Stimulated activated naive B cell treated with anti-CD40 and anti-IgM and Interleukin-4, amounts not matched to agents 10 μg/mL and 1 μg/mL and 100 μg/mL, for 72 hours (primary cell): Measurements from ENCODE around the gene TPBG.
"Not testable (repeated sequence)": the region's sequence is repeated elsewhere in the genome, so short reads cannot be mapped to it uniquely, and the experiment has no call there.

Experiments
- ATAC-seq, 2 donors: fragments of 150-1000 bp; cut with Tn5 transposase; replicated peaks; 2 replicates each; pipeline ENCODE4 v1.10.0; 2021; ENCODE audit warnings: moderate library complexity in 1 of 2
- DNase-seq: peaks from one replicate; pipeline ENCODE4 v3.0.0; 2021
- H3K27ac Mint-ChIP-seq: one replicate; pipeline ENCODE4 v1.8.0; 2022; ENCODE audit warnings: mild to moderate bottlenecking, mixed read lengths
- H3K27me3 Mint-ChIP-seq, 2 donors: one replicate each; pipeline ENCODE4 v1.8.0; 2022; ENCODE audit warnings: mixed read lengths in 2 of 2
- H3K36me3 Mint-ChIP-seq, 2 donors: one replicate each; pipeline ENCODE4 v1.8.0; 2022; ENCODE audit warnings: mixed read lengths in 2 of 2, mild to moderate bottlenecking in 1 of 2
- H3K4me1 Mint-ChIP-seq, 2 donors: one replicate each; pipeline ENCODE4 v1.8.0; 2022; ENCODE audit warnings: mixed read lengths in 2 of 2, mild to moderate bottlenecking in 1 of 2
- H3K4me3 Mint-ChIP-seq, 2 donors: one replicate each; pipeline ENCODE4 v1.8.0; 2022; ENCODE audit warnings: mild to moderate bottlenecking in 2 of 2, mixed read lengths in 2 of 2, moderate library complexity in 1 of 2
- H3K9me3 Mint-ChIP-seq, 2 donors: one replicate each; pipeline ENCODE4 v1.8.0; 2022; ENCODE audit warnings: mixed read lengths in 2 of 2, mild to moderate bottlenecking in 1 of 2

TPBG gene

DNA sequence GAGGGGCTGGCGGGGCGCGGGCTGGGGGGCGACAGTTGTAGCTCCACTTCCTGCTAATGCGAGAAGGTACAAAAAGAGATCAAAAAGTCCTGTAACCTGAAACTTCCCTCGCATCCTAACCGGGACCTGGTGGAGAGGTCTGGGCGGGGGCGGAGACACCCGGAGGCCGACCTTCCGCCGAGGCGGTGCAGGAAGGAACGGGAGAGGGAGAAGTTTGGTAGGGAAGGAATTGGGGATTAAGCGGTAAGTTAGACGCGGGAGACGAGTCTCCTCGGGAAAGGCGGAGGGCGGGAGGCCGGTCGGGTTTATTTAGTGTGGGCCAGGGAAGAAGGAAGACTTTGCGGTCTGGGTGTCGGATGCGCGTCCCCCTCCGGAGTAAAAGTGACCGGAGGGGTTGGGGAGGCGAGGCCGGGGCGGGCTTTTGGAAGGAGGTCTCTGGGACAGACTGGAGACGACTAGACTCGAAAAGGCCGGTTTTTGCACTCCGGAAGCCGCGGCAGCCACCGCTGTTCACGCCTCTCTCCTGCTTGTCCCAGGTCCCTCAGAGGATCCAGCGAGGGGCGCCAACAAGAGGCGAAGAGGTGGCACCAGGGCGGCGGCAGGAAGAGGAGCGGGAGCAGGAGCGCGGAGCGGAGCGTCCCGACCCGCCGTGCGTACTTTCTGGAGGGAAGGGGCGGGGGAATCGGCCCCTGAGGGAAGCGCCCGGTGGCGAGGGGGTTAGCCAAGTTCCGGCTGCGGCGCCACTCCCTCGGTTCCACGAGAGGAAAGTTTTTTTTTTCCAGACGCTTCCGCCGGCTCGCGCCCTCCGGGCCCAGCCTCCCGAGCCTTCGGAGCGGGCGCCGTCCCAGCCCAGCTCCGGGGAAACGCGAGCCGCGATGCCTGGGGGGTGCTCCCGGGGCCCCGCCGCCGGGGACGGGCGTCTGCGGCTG, 734 bp downstream of the TPBG start:
- DNase-seq, result no peak
- H3K4me3 Mint-ChIP-seq, result peak overlapping the region; percentile 80 to 85
- peak in 1 of 2 donors; percentile 38 for ATAC-seq
- peaks cover 49 to 59% of the 10 kb centered on the region in 2 donors for H3K27me3 Mint-ChIP-seq
- H3K27ac Mint-ChIP-seq, result peak overlapping the region; percentile 22
- peaks cover 4 to 6% of the 10 kb centered on the region in 2 donors for H3K36me3 Mint-ChIP-seq
- peaks cover 18 to 28% of the 10 kb centered on the region in 2 donors for H3K4me1 Mint-ChIP-seq
- peaks cover 0 to 2% of the 10 kb centered on the region in 2 donors for H3K9me3 Mint-ChIP-seq

DNA sequence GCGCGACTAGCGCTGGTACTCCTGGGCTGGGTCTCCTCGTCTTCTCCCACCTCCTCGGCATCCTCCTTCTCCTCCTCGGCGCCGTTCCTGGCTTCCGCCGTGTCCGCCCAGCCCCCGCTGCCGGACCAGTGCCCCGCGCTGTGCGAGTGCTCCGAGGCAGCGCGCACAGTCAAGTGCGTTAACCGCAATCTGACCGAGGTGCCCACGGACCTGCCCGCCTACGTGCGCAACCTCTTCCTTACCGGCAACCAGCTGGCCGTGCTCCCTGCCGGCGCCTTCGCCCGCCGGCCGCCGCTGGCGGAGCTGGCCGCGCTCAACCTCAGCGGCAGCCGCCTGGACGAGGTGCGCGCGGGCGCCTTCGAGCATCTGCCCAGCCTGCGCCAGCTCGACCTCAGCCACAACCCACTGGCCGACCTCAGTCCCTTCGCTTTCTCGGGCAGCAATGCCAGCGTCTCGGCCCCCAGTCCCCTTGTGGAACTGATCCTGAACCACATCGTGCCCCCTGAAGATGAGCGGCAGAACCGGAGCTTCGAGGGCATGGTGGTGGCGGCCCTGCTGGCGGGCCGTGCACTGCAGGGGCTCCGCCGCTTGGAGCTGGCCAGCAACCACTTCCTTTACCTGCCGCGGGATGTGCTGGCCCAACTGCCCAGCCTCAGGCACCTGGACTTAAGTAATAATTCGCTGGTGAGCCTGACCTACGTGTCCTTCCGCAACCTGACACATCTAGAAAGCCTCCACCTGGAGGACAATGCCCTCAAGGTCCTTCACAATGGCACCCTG, 1.6 kb downstream of the TPBG start:
- peak overlapping the region; percentile 72 to 76 for H3K4me3 Mint-ChIP-seq
- peaks cover 4 to 6% of the 10 kb centered on the region in 2 donors for H3K36me3 Mint-ChIP-seq
- H3K9me3 Mint-ChIP-seq, result peaks cover 0 to 2% of the 10 kb centered on the region in 2 donors
- peaks cover 18 to 28% of the 10 kb centered on the region in 2 donors for H3K4me1 Mint-ChIP-seq
- DNase-seq, result no peak
- ATAC-seq, result peak; percentile 14 to 24
- H3K27ac Mint-ChIP-seq, result no peak overlapping the region
- H3K27me3 Mint-ChIP-seq, result peaks cover 46 to 57% of the 10 kb centered on the region in 2 donors

DNA sequence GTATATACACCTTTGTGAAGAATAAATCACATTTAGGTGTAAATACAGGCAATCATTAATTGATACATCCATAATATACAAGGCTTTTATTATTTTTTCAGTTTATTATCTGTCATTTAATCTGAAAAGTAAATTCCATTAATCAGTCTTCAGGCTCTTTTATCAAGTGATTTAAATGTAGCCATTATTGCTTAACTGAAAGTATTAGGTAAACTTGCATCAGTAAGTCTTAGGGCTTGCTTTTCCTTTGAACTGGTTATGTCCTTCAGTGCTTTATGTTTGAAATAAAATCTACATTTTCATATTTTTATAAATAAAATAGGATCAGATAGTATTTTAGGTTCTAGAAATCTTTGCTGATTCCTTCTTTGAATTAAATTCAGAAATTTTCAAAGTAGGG, 4.1 kb downstream of the TPBG start:
- peaks cover 4 to 6% of the 10 kb centered on the region in 2 donors for H3K36me3 Mint-ChIP-seq

DNA sequence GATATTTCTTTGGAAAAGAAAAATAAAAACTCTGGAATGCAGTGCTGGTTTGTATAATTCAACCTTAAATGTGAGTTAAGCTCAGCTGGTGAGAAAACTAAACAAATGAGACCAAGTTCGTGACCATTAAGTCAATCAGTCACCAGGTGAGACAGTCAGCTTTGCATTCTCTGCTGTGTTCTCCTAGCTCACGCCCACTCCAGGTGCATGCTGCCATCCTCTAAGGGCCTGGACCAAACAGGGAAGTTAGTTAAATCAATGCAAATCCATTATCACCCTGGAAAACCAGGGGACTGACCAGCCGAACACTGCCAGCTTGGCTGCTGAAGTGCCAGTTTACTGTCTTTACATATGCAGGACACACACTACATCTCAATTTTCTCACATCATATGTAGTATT, 7.2 kb downstream of the TPBG start:
- ATAC-seq, result no peak
- Mint-ChIP-seq H3K27ac (no peak overlapping the region), H3K9me3 (peaks cover 2% of the 10 kb centered on the region in 2 donors), H3K4me1 (peaks cover 0 to under 1% of the 10 kb centered on the region in 2 donors), H3K4me3 (no peak overlapping the region), H3K27me3 (peaks cover 6 to 7% of the 10 kb centered on the region in 2 donors), H3K36me3 (peaks cover 0 to 2% of the 10 kb centered on the region in 2 donors)
- no peak for DNase-seq

More for the DNA sequence above, 4.1 kb downstream of the TPBG start:
- peaks cover 0 to 2% of the 10 kb centered on the region in 2 donors for H3K9me3 Mint-ChIP-seq
- peaks cover 31 to 37% of the 10 kb centered on the region in 2 donors for H3K27me3 Mint-ChIP-seq
- DNase-seq (no peak), ATAC-seq (no peak)
- H3K4me3 Mint-ChIP-seq, result no peak overlapping the region
- H3K4me1 Mint-ChIP-seq, result peaks cover 18 to 28% of the 10 kb centered on the region in 2 donors
- H3K27ac Mint-ChIP-seq, result no peak overlapping the region

DNA sequence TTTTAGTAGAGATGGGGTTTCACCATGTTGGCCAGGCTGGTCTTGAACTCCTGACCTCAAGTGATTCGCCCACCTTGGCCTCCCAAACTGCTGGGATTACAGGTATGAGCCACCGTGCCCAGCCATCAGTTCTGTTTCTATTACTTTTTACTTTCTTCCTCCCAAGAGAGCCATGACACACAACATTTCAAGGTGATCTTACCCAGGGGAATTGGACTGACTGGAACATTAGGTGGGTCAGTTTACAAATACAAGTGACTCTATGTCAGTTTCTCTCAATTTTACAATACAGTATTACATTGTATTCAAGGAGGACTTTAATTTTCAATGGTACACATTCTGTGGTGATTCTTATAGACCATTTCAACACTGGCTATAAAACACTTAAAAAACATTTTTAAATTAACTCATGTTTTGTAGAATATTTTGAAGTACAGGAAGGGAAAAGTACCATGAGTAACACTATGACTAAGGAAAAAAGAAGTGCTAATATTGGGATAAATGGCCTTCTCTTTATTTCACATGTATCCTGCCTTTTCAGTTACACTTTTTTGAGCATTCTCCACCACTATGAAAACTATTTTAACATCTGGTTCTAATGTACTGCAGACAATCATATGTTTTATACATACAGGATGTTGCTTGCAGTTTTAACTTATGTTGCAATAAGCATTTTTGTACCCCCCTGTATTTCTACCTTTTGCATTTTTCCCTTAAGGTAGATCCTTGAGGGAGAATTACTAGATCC, 8.4 kb downstream of the TPBG start:
- ATAC-seq (no peak), DNase-seq (no peak)
- Mint-ChIP-seq H3K36me3 (no peaks in the 10 kb centered on the region), H3K27me3 (no peaks in the 10 kb centered on the region), H3K4me3 (no peak overlapping the region), H3K4me1 (no peaks in the 10 kb centered on the region), H3K9me3 (peaks cover 3 to 4% of the 10 kb centered on the region in 2 donors), H3K27ac (no peak overlapping the region)

DNA sequence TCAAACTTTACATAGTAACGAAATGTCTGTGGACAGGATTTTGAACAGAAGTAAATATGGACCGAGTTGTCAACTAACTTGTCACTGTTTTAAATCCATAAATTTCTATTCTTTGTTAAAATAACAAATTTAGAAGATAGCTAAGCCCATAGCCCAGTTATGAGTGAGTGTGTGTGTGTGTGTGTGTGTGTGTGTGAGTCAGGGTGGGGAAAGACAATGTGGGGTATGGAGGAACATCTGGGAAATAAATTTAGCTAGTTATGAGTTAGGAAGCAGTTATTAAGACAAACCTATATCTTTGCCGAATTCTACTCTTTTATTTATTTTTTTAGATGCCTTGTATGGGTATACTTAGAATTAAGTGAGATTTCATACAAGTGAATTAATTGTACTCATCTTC, 9.0 kb downstream of the TPBG start:
- ATAC-seq (no peak), DNase-seq (no peak)
- H3K4me1 Mint-ChIP-seq, result no peaks in the 10 kb centered on the region
- H3K36me3 Mint-ChIP-seq, result no peaks in the 10 kb centered on the region
- H3K27ac Mint-ChIP-seq, result no peak overlapping the region
- no peaks in the 10 kb centered on the region for H3K27me3 Mint-ChIP-seq
- no peak overlapping the region for H3K4me3 Mint-ChIP-seq
- H3K9me3 Mint-ChIP-seq, result peaks cover 3 to 4% of the 10 kb centered on the region in 2 donors

DNA sequence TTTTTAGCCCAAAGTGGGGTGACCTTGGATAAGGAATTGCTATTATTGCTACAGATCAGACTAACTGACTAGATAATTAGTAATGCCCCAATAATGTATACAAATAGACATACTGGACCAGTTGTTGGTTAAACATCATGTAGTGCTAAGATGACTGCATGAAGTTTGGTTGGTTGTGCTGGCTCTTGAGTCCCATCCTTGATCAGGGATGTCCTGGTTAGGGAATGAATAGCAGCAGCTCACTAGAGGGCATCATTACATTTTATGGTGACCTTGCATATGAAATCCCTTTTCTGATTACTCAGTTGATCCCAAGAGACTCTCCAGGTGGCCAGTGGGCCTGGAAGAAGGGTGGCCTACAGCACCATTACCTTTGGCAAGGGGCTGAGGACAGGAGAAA, 10.9 kb downstream of the TPBG start:
- no peaks in the 10 kb centered on the region for H3K27me3 Mint-ChIP-seq
- ATAC-seq (no peak), DNase-seq (no peak)
- no peaks in the 10 kb centered on the region for H3K36me3 Mint-ChIP-seq
- H3K27ac Mint-ChIP-seq, result no peak overlapping the region
- H3K4me1 Mint-ChIP-seq, result no peaks in the 10 kb centered on the region
- no peak overlapping the region for H3K4me3 Mint-ChIP-seq
- H3K9me3 Mint-ChIP-seq, result peaks cover 6 to 9% of the 10 kb centered on the region in 2 donors

DNA sequence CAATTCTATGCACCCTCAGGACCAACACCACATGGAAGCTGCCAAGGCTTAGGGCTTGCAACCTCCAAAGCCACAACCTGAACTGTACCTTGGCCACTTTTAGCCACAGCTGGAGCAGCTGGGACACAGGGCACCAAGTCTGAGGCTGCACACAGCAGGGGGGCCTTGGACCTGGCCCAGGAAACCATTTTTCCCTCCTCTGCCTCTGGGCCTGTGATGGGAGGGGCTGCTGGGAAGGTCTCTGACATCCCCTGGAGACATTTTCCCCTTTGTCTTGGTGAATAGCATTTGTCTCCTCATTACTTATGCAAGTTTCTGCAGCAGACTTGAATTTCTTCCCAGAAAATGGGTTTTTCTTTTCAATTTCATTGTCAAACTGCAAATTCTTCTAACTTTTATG, 13.0 kb downstream of the TPBG start:
- H3K27me3 Mint-ChIP-seq, result no peaks in the 10 kb centered on the region
- no peak overlapping the region for H3K4me3 Mint-ChIP-seq

DNA sequence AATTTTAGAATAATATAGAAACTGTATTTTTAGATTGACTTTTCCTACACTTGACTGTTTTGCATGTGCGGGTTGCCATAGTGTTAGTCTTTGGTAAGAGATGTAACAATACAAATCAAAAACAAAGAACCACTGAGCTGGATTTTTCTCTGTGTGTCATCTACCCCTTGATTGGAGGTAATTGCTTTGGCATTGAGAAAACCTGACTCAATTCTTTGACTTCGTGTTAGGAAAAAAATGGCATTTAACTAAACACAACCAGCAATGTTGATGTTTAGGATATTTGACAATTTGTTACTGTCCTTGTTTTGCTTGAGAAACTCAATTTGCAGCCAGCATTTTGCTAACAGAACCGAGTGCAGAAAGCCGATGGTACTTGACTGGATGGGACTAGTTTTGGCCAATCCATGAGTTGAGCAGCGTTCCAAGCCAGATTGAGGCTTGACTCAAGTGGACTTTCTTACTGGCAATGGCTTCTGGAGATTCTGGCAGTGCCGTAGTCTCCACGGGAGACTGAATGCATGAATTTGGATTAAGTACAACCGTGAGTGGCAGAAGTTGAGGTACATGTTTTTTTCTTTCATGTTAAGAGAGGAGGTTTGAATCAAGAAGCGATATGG, 17.1 kb downstream of the TPBG start:
- H3K9me3 Mint-ChIP-seq, result peaks cover 6 to 8% of the 10 kb centered on the region in 2 donors
- H3K4me3 Mint-ChIP-seq, result no peak overlapping the region

More for the DNA sequence above, 13.0 kb downstream of the TPBG start:
- DNase-seq (no peak), ATAC-seq (no peak)
- no peaks in the 10 kb centered on the region for H3K36me3 Mint-ChIP-seq
- peaks cover 6 to 9% of the 10 kb centered on the region in 2 donors for H3K9me3 Mint-ChIP-seq
- no peaks in the 10 kb centered on the region for H3K4me1 Mint-ChIP-seq
- H3K27ac Mint-ChIP-seq, result no peak overlapping the region

DNA sequence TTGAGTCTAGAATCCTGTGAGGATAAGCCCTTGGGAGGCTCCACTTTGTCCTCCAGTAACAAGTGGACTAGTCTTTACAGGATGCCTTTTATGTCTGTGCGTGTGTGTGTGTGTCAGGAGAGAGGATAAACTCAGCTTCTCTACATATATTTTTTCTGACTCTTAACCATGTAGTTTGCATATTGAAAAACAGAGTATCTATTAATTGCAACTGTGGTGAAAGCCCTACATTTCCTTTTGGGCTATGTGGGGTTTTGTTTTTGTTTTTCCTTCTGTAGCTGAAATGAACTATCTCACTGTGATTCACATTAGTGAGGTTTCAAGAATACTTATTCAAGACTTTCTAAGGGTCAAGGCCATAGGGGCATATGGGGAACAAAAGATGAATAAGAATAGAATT, 17.7 kb downstream of the TPBG start:
- Mint-ChIP-seq H3K4me3 (no peak overlapping the region), H3K27ac (no peak overlapping the region), H3K27me3 (no peaks in the 10 kb centered on the region), H3K4me1 (no peaks in the 10 kb centered on the region), H3K36me3 (no peaks in the 10 kb centered on the region), H3K9me3 (peaks cover 3 to 5% of the 10 kb centered on the region in 2 donors)
- DNase-seq (no peak), ATAC-seq (no peak)

More for the DNA sequence above, 17.1 kb downstream of the TPBG start:
- DNase-seq (no peak), ATAC-seq (no peak)
- no peaks in the 10 kb centered on the region for H3K27me3 Mint-ChIP-seq
- no peaks in the 10 kb centered on the region for H3K4me1 Mint-ChIP-seq
- no peaks in the 10 kb centered on the region for H3K36me3 Mint-ChIP-seq
- no peak overlapping the region for H3K27ac Mint-ChIP-seq

DNA sequence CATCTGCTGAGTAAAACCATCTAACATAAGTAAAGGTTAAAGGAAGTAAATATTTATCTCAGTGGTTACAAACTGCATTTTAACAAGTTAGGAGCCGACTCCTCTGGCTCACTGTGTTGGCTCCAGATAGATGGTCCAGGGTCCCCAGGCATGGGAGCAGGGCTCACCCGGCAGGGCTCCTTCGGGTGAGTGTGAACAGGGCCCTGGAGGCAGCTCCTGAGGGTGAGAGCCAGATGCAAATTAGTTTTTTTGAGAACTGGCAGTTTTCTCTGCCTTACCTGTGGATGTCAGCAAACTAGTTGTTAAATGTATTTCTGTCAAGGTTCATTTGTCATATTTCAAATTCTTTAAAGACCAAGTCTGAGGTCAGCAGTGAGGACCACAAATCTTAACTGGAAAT, 21.5 kb downstream of the TPBG start:
- Mint-ChIP-seq H3K36me3 (no peaks in the 10 kb centered on the region), H3K27ac (no peak overlapping the region), H3K27me3 (no peaks in the 10 kb centered on the region), H3K4me1 (no peaks in the 10 kb centered on the region), H3K4me3 (no peak overlapping the region), H3K9me3 (no peaks in the 10 kb centered on the region)
- ATAC-seq, result no peak
- no peak for DNase-seq

DNA sequence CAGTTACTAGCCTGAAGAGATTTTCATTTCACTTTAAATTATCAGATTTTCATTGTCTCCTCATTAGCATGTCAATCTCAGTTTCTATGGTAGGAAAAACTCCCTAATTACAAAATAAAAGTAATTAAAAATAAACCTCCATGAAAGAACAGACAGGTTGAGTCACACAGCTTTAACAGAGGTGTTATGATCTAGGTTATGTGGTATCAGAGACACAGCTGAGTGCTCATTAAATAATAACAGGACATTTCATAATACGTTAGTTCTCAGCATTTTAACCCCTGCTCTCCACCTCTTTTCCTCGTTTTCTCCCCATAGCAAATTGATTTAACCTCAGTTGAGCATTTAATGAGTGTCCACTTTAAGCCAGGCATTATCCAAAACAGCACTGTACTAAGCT, 21.9 kb downstream of the TPBG start:
- no peak for DNase-seq
- no peak overlapping the region for H3K27ac Mint-ChIP-seq
- H3K36me3 Mint-ChIP-seq, result no peaks in the 10 kb centered on the region
- ATAC-seq, result no peak
- H3K4me1 Mint-ChIP-seq, result no peaks in the 10 kb centered on the region
- no peaks in the 10 kb centered on the region for H3K9me3 Mint-ChIP-seq
- no peaks in the 10 kb centered on the region for H3K27me3 Mint-ChIP-seq
- H3K4me3 Mint-ChIP-seq, result no peak overlapping the region

DNA sequence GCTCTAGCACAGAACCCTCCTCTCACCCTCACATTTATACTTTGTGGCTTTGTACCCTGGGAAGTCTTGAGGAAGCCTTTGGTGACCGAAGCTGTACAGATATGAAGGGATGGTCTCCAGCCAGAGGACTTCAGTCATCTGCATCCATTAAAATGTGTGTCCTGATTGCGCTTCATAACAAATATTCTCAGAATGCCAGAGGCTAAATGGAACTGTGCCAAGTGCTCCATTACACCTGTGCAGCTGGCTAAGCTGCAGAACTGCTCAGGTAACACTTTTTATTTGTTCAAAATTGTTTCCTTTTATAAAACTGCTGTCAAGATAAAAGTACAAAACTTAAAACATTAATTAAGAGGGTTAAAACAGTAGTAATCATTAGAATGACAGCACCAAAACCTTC, 22.3 kb downstream of the TPBG start:
- Mint-ChIP-seq H3K36me3 (no peaks in the 10 kb centered on the region), H3K9me3 (no peaks in the 10 kb centered on the region), H3K4me1 (no peaks in the 10 kb centered on the region), H3K27me3 (no peaks in the 10 kb centered on the region), H3K27ac (no peak overlapping the region), H3K4me3 (no peak overlapping the region)
- ATAC-seq, result no peak
- DNase-seq, result no peak

DNA sequence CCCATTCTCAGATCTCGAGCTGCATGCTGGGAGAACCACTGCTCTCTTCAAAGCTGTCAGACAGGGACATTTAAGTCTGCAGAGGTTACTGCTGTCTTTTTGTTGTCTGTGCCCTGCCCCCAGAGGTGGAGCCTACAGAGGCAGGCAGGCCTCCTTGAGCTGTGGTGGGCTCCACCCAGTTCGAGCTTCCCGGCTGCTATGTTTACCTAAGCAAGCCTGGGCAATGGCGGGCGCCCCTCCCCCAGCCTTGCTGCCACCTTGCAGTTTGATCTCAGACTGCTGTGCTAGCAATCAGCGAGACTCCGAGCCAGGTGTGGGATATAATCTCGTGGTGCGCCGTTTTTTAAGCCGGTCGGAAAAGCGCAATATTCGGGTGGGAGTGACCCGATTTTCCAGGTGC, 31.2 kb downstream of the TPBG start:
- DNase-seq, H3K4me3 Mint-ChIP-seq, H3K9me3 Mint-ChIP-seq, H3K27ac Mint-ChIP-seq, H3K4me1 Mint-ChIP-seq, H3K36me3 Mint-ChIP-seq, ATAC-seq, H3K27me3 Mint-ChIP-seq: not testable (repeated sequence)
